ENCODE results near the gene SERPINF2.

GRCh38 chr17:1776857-1777256 lies 34.2 kb downstream of the SERPINF2 start:
- TF ChIP-seq CTCF (IDR thresholded peaks at IDR 0.05) (no peak), POLR2A (IDR thresholded peaks at IDR 0.05) (no peak), POLR2AphosphoS5 (IDR thresholded peaks at IDR 0.05) (no peak)

Data from breast epithelium (tissue), 3 donors.